Measurements from ENCODE around the gene KDM4B. TPM values are rescaled to one million over a fixed set of nuclear protein-coding genes. Genes with fewer than 3 reads are reported as not detected.
A peak's percentile ranks its signal among the peaks of the same experiment; 100 is the strongest.

Gene KDM4B
- total and polyA plus RNA-seq, 7 donors, result 9.3 to 45.9 (median 29.5) TPM

DNA sequence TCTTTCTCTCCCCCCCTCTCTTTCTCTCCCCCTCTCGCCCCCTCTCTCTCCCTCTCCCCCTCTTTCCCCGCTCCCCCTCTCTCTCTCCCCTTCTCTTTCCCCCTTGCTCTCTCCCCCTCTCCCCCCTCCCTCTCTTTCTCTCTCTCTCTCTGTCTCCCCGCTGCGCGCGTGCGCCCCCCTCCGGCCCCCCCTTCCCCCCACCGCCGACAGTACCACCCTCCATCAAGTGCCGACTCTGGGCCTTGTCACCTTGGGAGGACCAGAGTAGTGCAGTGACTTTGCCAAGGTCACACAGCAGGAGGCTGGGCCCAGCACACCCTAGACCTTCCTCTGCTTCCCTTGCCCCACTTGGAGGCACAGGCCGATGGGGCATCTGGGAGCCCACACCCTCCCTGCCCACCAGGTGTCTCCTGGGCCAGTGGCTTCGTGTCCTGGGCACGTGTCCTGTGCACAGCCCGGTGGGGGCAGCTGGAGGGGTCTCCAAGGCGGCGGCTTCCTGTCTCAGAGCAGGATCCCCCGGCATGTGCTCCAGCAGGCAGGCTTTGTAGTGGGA lies 121.6 kb downstream of the KDM4B start:
- intact Hi-C loops (cut with DNase I), result no loop called here
- Histone ChIP-seq H3K36me3 (ENCODE audit: insufficient read depth in 1 of 2, low read depth in 1 of 2) (peaks cover 0 to 16% of the 10 kb centered on the region in 2 donors), H3K9me3 (no peaks in the 10 kb centered on the region), H3K4me3 (no peak overlapping the region), H3K27ac (no peak overlapping the region), H3K4me1 (peaks cover 41% of the 10 kb centered on the region), H3K27me3 (ENCODE audit: insufficient read depth in 3 of 3, low read length in 2 of 3) (no peaks in the 10 kb centered on the region)
- ATAC-seq (no peak), DNase-seq (no peak)
- 76 to 85% (median 78%) methylated on average over 10 to 18 of the region's 18 CpGs for WGBS, 3 donors
- TF ChIP-seq, protein P1, sequence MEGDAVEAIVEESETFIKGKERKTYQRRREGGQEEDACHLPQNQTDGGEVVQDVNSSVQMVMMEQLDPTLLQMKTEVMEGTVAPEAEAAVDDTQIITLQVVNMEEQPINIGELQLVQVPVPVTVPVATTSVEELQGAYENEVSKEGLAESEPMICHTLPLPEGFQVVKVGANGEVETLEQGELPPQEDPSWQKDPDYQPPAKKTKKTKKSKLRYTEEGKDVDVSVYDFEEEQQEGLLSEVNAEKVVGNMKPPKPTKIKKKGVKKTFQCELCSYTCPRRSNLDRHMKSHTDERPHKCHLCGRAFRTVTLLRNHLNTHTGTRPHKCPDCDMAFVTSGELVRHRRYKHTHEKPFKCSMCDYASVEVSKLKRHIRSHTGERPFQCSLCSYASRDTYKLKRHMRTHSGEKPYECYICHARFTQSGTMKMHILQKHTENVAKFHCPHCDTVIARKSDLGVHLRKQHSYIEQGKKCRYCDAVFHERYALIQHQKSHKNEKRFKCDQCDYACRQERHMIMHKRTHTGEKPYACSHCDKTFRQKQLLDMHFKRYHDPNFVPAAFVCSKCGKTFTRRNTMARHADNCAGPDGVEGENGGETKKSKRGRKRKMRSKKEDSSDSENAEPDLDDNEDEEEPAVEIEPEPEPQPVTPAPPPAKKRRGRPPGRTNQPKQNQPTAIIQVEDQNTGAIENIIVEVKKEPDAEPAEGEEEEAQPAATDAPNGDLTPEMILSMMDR (IDR thresholded peaks at IDR 0.05), result no peak

DNA sequence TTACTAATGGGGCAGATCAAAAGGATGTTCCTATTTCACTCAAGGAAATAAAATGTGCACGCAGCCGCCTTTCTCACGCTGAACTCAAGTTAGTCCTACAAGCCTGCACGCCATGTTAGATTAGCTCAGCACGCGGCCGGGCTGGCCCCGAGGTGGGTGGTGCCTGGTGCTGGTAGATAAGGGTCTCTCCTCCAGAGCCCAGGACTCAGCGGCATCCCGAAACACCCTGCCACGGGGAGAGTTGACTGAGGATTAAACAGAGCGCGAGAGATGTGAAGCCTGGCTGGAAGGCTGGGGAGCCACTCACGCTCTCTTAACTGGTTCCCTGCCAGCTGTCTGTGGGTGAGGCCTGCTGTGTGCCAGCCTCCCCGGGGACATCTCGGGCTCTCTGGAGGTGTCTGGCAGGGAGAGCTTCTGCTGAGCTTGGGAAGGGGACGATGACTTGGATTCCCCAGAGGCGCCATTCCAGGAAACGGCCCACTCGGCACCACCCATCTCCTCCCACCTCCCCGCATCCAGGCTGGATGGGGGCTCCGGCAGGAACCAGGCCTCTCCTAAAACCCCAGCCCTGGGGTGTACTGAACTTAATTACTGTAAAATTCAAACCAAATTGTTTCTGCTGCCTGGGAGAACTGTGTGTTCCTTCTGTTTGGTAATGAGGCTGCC lies 122.2 kb downstream of the KDM4B start:
- peak in 3 of 4 donors; percentile 11 to 35 (median 34) for ATAC-seq
- peaks cover 41% of the 10 kb centered on the region for H3K4me1 ChIP-seq
- intact Hi-C loops (cut with DNase I), result no loop called here
- peak overlapping the region; percentile 61 for H3K27ac ChIP-seq
- WGBS, 3 donors, result 41 to 54% (median 43%) methylated on average over 22 of the region's 22 CpGs
- H3K36me3 ChIP-seq (ENCODE audit: insufficient read depth in 1 of 2, low read depth in 1 of 2), result peaks cover 0 to 16% of the 10 kb centered on the region in 2 donors
- no peak overlapping the region for H3K4me3 ChIP-seq
- TF ChIP-seq, protein P1 (IDR thresholded peaks at IDR 0.05), result no peak
- H3K27me3 ChIP-seq (ENCODE audit: insufficient read depth in 3 of 3, low read length in 2 of 3), result no peaks in the 10 kb centered on the region
- no peak for DNase-seq
- no peaks in the 10 kb centered on the region for H3K9me3 ChIP-seq

DNA sequence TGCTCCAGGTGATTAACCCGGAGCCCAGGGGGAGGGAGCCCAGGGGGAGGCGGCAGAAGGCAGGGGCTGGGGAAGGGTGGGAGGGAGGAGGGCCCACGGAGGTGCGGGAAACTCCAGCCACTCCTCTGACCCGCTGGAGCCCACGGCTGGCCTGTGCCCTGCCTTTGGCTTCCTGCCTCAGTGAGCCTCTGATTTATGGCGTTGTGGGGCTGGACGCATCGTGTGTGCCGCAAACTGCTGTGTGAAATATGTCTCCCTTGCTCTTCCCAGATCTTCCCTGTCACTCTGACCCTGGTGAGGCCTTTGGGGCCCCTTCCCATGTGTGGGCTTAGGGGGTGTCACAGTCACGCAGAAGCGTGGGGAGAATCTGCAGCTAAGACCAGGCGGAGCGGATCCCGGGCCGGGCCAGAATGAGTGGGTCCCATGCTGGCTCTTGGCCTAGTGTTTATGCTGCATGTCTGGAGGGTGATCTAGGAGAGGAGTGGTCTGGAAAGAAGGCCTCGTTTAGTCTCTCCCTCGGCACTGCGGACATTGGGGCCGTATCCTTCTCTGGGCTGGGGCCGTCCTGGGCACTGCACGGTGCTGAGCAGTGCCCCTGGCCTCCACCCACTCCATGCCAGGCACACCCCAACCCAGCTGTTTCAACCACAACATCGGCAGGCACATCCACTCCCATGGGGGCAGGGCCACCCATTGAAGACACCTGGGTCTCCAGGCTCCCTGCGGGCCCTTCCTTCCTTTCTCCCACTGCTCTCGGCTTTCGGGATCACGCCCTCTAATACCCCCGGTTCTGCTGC lies 123.0 kb downstream of the KDM4B start:
- H3K27me3 ChIP-seq (ENCODE audit: insufficient read depth in 3 of 3, low read length in 2 of 3), result no peaks in the 10 kb centered on the region
- peak overlapping the region; percentile 61 for H3K27ac ChIP-seq
- intact Hi-C loops (cut with DNase I), result no loop called here
- 51 to 60% (median 51%) methylated on average over 27 to 28 of the region's 28 CpGs for WGBS, 3 donors
- H3K4me1 ChIP-seq, result peaks cover 40% of the 10 kb centered on the region
- ATAC-seq (peak; percentile 11 to 63 (median 56)), DNase-seq (peak; percentile 43 to 71)
- H3K36me3 ChIP-seq (ENCODE audit: insufficient read depth in 1 of 2, low read depth in 1 of 2), result peaks cover 0 to 14% of the 10 kb centered on the region in 2 donors
- TF ChIP-seq, protein P1 (IDR thresholded peaks at IDR 0.05), result no peak
- H3K4me3 ChIP-seq, result no peak overlapping the region
- no peaks in the 10 kb centered on the region for H3K9me3 ChIP-seq

DNA sequence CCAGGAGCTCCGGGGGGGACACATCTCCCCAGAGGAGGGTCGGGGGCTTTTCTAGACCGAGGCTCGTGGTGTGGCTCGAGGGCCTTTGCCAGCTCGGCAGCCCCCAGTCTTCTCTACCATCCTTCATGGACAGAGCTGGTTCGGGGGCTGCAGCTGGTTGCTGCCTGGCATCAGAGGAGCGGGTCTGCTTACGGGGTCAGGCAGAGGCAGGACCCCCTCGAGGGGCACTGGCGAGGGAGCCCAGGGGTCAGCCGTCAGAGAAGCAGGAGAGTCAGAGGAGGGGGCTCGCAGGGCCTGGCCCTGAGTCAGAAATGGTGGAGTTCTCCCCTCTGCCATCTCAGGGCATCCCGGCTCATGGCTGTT lies 123.5 kb downstream of the KDM4B start:
- Histone ChIP-seq H3K4me1 (peaks cover 34% of the 10 kb centered on the region), H3K4me3 (no peak overlapping the region), H3K27ac (peak overlapping the region; percentile 61), H3K27me3 (ENCODE audit: insufficient read depth in 3 of 3, low read length in 2 of 3) (no peaks in the 10 kb centered on the region), H3K36me3 (ENCODE audit: insufficient read depth in 1 of 2, low read depth in 1 of 2) (peaks cover 0 to 8% of the 10 kb centered on the region in 2 donors), H3K9me3 (no peaks in the 10 kb centered on the region)
- no peak for DNase-seq
- intact Hi-C loops (cut with DNase I), result no loop called here
- WGBS, 3 donors, result 79 to 90% (median 84%) methylated on average over 12 to 14 of the region's 14 CpGs
- TF ChIP-seq, protein P1 (IDR thresholded peaks at IDR 0.05), result no peak
- ATAC-seq, result no peak

All from psoas muscle (tissue), 8 donors.